ENCODE results near the gene TRPM5.
A peak's percentile ranks its signal among the peaks of the same experiment; 100 is the strongest.

Gene TRPM5

DNA sequence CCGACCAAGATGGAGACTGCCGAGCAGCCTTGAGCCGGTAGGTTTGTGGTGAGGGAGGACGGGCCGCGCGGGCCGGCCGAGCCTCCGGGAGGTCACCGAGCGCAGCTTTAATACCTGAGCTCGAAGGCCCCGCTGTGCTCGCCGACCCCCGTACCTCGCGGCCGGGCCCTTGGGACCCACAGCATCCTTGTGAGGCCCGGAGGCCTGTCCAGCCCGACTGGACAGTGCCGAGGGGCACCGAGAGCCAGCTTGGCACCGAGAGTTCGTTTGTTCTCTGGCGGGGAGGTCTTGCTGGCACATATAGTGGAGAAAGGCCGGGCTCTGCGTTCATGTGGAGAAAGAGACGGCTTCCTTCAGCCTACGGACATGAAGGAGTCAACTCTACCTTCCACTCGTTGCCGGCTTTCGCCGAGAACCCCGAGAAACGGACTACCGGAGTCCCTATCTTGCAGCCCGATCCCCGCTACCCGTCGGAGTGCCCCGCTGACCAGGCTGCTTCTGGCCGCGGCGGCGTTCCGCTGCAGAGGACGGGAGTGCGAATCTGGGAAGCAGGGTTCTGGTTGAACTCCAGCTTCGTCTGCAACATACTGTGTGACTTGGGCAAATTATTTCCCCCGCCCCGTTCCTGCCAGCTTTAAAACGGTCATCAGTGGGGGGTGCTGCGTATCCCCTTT is 43.4 kb downstream of the TRPM5 start:
- H3K27ac Mint-ChIP-seq, result peak overlapping the region; percentile 93
- H3K9me3 Mint-ChIP-seq, result no peaks in the 10 kb centered on the region
- peaks cover 20% of the 10 kb centered on the region for H3K4me1 Mint-ChIP-seq
- H3K27me3 Mint-ChIP-seq, result no peaks in the 10 kb centered on the region
- H3K4me3 Mint-ChIP-seq, result peak overlapping the region; percentile 94
- H3K36me3 Mint-ChIP-seq, result no peaks in the 10 kb centered on the region

DNA sequence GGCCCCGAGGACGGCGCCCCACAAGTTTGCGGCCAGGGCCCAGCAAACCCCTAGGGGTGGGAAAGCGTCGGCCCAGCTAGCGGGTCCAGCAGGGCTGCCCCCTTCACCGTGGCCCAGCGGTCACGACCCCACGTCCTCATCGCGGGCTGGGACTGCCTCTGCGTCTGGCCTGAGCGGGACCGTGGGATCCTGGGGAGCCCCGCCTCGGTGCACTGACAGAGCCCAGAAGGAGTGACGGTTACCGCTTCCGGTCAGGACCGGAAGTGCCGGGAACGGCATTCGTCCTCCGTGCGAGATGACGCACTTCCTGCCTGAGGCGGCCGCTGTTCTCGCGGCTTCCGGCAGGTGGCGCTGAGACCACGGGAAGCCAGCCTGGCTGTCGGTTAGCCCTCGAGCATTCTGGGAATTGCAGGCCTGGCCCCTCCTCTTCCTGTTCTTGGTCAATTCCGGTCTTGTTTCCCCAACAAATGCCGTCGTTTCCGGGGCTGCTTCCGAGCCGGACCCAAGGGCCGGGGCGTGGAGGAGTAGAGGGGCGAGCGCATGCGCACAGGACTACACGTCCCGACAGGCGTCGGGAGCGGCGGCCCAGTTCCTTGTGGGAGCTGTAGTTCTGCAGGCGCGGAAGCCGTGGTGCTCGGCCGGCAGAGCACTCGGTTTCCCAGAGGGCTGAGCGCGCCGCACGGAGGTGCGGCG is 44.1 kb downstream of the TRPM5 start, which contains the start of gene TSSC4:
Gene TSSC4 (plus strand): TSS at position 682 of the 693 bp plus-strand sequence. CDS start 1,884 bp downstream, outside the sequence.
- peaks cover 20% of the 10 kb centered on the region for H3K4me1 Mint-ChIP-seq
- no peaks in the 10 kb centered on the region for H3K27me3 Mint-ChIP-seq
- H3K4me3 Mint-ChIP-seq, result peak within 1 kb of the TSS; percentile 94
- H3K36me3 Mint-ChIP-seq, result no peaks in the 10 kb centered on the region
- peak within 1 kb of the TSS; percentile 93 for H3K27ac Mint-ChIP-seq
- H3K9me3 Mint-ChIP-seq, result no peaks in the 10 kb centered on the region

DNA sequence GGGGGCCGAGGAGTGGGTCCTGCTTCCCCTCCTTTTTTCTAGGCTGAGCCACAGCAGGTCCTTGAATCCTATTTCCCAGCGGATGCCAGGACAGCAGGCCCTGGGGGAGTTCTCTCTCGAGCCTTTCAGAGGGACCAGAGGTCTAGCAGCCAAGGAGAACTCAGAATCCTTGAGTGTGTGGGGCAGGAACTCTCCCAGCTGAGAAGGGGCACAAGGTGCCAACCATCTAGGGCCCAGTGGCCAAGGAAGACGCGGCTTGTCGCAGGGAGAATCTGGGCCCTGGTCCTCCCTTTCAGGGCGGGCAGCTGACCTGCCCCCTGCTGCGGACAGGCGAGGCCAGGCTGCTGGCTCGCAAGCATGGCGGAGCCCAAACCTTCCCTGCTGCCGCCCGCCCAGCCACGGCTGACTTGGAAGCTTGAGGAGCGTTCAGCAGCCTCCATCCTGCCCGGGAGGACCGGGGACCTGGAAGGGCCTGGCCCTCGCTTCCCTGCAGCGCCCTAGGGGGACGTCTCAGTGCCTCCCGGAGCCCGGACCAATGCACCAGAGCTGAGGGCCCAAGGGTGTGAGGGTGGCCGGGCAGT is 44.7 kb downstream of the TRPM5 start:
- no peaks in the 10 kb centered on the region for H3K9me3 Mint-ChIP-seq
- H3K27ac Mint-ChIP-seq, result peak overlapping the region; percentile 46
- no peaks in the 10 kb centered on the region for H3K27me3 Mint-ChIP-seq
- peaks cover 20% of the 10 kb centered on the region for H3K4me1 Mint-ChIP-seq
- peak overlapping the region; percentile 94 for H3K4me3 Mint-ChIP-seq
- no peaks in the 10 kb centered on the region for H3K36me3 Mint-ChIP-seq

DNA sequence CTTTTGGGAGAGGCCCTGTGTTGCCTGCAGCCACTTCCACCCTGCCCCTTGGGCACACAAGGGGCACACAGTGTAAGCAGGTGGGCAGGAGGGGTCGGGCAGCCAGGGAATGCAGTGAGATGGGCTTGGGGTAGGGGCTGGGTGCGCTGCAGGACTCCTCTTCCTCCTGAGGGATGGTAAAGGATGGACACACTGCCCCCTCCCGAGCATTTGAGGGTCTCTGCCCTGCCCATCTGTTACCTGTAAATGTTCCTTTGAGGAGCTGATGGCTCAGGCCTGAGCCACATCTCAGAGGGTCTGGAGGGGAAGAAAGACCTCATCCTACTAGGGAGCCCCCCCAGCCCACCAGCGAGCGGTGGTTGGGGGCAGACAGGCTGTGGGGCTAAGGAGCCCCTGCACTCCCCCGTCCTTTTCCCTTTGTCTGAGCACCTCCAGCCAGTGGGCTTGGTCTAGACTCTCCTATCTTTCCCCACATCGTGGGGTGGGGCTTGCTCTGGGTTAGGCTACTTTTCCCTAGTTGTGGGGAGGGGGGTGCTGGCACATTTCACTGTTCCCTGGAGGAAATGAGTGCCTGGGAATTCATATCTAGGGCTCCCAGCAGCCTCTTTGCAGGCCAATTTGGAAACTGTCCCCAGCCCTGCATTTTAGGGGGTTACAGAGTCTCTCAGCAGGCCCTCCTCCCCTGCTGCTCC is 45.5 kb downstream of the TRPM5 start:
- H3K27me3 Mint-ChIP-seq, result no peaks in the 10 kb centered on the region
- H3K4me3 Mint-ChIP-seq, result peak overlapping the region; percentile 94
- H3K9me3 Mint-ChIP-seq, result no peaks in the 10 kb centered on the region
- H3K4me1 Mint-ChIP-seq, result peaks cover 20% of the 10 kb centered on the region
- H3K36me3 Mint-ChIP-seq, result no peaks in the 10 kb centered on the region
- H3K27ac Mint-ChIP-seq, result no peak overlapping the region

GRCh38 chr11:2397005-2397404 is 47.3 kb downstream of the TRPM5 start:
- no peaks in the 10 kb centered on the region for H3K27me3 Mint-ChIP-seq
- no peak overlapping the region for H3K27ac Mint-ChIP-seq
- no peaks in the 10 kb centered on the region for H3K9me3 Mint-ChIP-seq
- H3K36me3 Mint-ChIP-seq, result no peaks in the 10 kb centered on the region
- peaks cover 15% of the 10 kb centered on the region for H3K4me1 Mint-ChIP-seq
- H3K4me3 Mint-ChIP-seq, result no peak overlapping the region

DNA sequence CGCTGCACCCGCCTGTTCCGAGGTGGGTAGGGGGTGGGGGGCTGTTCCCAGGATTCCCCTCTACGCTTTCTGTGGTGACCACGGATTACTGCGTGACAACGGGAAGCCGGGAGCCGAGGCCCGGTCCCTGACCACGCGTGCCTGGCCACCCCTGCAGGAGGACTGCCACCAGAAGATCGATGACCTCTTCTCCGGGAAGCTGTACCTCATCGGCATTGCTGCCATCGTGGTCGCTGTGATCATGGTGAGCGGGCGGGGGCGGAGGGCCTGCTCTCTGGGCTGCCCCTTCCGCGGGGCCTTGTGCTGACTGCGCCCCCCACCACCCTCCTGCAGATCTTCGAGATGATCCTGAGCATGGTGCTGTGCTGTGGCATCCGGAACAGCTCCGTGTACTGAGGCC is 47.8 kb downstream of the TRPM5 start:
- Mint-ChIP-seq H3K4me1 (peaks cover 14% of the 10 kb centered on the region), H3K4me3 (no peak overlapping the region), H3K9me3 (no peaks in the 10 kb centered on the region), H3K27ac (no peak overlapping the region), H3K27me3 (no peaks in the 10 kb centered on the region), H3K36me3 (no peaks in the 10 kb centered on the region)

DNA sequence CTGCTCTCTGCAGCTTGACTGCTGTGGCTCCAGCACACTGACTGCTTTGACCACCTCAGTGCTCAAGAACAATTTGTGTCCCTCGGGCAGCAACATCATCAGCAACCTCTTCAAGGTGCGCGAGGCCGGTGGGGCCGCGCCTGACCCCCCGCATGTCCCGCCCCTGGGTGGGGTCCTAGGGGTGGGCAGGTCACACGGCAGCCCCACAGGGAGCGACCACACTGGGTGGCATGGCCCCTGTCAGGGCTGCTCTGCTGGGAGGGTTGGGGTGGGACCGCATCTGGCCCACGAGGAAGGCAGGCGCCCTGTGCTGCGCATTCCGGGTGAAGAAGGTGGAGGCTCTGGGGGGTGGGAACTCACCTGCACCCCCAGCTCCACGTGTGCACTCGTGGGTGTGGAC is 48.5 kb downstream of the TRPM5 start:
- H3K27me3 Mint-ChIP-seq, result no peaks in the 10 kb centered on the region
- no peak overlapping the region for H3K4me3 Mint-ChIP-seq
- no peaks in the 10 kb centered on the region for H3K36me3 Mint-ChIP-seq
- peaks cover 11% of the 10 kb centered on the region for H3K4me1 Mint-ChIP-seq
- no peaks in the 10 kb centered on the region for H3K9me3 Mint-ChIP-seq
- H3K27ac Mint-ChIP-seq, result no peak overlapping the region

DNA sequence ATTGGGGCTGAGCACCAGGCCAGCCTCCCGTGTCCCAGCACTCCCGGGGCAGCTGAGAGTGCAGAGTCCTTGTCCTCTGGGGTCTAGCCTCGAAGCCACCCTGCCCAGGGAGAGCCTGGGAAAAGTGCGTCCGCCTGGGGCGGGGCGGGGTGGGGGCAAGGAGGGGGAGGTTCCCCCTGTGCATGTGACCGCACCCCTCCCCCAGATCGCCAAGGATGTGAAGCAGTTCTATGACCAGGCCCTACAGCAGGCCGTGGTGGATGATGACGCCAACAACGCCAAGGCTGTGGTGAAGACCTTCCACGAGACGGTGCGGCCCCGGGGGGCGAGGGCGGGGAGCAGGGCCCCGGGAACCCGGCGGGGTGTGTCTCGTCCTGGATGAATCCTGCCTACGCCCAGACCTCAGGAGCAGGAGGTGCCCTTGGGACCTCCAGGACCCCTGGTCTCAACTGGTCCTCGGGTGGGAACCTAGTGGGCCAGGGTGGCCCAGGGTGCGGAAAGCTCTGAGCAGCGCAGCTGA is 49.0 kb downstream of the TRPM5 start:
- Mint-ChIP-seq H3K27ac (no peak overlapping the region), H3K4me1 (peaks cover 10% of the 10 kb centered on the region), H3K27me3 (no peaks in the 10 kb centered on the region), H3K9me3 (no peaks in the 10 kb centered on the region), H3K36me3 (no peaks in the 10 kb centered on the region), H3K4me3 (no peak overlapping the region)

- Mint-ChIP-seq H3K4me1 (peaks cover 11% of the 10 kb centered on the region), H3K9me3 (no peaks in the 10 kb centered on the region), H3K4me3 (no peak overlapping the region), H3K36me3 (no peaks in the 10 kb centered on the region), H3K27me3 (no peaks in the 10 kb centered on the region), H3K27ac (no peak overlapping the region)
These were observed 49.6 kb downstream of the TRPM5 start for GRCh38 chr11:2394818-2395105.
